GM18861 (cell line): ENCODE results near the gene MLKL.
"Not testable (repeated sequence)": the region's sequence is repeated elsewhere in the genome, so short reads cannot be mapped to it uniquely, and the experiment has no call there.

Source experiments
- ATAC-seq: cut with Tn5 transposase; IDR thresholded peaks from one replicate; pipeline ENCODE4 v1.9.1; 2021; ENCODE audit not compliant: unreplicated experiment

MLKL gene

DNA sequence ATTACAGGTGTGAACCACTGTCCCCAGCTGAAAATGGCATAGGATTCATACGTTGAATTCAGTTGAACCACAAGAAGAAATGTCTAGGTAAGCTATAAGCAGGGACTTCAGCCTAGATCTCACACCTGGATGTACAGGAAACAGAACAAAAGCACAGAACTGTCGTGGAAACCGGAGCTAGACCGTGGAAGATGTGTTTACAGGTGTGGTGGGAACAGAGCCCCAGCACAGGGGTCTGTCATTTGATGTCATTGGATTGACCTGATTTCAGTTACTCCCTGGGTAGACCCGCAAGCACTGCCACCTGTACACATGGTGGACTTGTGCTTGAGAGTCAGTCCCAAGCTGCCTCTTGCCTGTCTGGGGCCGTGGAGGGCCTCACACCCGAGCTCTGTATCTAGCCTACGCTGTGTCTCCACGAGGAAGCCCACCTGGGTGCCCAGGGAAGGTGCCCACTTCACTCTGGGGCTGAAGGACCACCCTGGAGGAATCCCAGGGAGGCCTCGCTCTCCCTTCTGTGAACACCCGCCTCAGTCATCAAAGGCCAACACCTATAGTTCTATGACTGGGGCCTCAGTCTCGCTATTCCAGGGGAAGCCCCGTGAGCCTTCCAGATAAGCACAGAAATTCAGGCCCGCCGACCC is 32.2 kb upstream of the MLKL start:
- no peak for ATAC-seq

- ATAC-seq: no peak
Observed at GRCh38 chr16:74731853-74732477, 31.3 kb upstream of the MLKL start.

- ATAC-seq: no peak
Observed at GRCh38 chr16:74729783-74730683, 29.4 kb upstream of the MLKL start.

GRCh38 chr16:74727903-74728302 is 27.2 kb upstream of the MLKL start:
- no peak for ATAC-seq

DNA sequence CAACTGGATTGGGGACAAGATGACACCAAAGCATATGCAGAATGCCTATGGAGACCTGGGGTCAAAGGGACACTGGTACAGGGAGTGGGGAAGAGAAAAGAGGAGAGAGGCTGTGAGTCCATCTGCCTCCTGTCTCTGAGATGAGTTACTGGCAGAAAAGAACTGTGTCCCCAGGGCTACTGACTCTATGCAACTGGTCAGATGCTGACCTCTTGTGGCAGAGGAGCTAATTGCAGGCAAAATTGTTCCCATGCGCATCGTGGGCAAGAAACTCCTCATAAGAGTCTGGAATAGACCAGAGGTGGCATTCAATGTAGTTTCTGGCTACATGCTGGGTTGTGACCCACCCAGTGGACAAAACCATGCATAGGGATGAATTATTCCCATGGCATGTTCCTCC is 26.1 kb upstream of the MLKL start:
- ATAC-seq: no peak

DNA sequence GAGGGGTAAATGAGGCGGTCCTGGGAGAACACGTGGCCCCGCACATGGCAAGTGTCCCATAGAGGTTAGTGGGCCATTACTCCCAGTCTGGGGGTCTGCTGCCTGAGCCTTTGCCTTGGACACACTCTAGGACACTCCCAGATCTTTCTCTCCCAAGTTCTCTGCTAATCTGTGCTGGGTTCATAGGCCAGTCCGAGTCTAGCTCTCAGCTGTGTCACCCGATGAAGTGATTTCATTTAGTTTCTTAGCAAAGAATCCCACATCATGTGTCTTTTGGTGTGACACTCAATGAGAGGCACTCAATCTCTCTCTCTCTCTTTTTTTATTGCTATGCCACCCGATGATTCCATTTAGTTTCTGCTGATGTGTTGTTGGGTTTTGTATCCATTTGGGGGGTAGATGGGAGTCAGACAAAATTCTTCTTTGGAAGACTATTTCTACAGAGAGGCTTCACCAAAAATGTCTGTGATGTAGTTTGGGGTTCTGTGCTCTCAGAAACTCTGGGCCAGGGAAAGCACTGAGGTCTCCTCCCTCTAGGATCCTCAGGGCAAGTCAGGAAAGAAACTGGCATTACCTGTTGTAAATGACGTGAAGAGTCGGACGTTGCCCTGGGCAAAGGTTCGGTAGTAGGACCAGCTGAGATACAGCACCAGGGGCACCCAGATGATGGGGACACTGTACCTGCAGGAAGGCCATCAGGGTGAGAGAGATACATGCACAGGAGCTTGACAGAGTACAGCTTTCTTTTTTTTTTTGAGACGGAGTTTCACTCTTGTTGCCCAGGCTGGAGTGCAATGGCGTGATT is 25.2 kb upstream of the MLKL start:
- no peak for ATAC-seq

DNA sequence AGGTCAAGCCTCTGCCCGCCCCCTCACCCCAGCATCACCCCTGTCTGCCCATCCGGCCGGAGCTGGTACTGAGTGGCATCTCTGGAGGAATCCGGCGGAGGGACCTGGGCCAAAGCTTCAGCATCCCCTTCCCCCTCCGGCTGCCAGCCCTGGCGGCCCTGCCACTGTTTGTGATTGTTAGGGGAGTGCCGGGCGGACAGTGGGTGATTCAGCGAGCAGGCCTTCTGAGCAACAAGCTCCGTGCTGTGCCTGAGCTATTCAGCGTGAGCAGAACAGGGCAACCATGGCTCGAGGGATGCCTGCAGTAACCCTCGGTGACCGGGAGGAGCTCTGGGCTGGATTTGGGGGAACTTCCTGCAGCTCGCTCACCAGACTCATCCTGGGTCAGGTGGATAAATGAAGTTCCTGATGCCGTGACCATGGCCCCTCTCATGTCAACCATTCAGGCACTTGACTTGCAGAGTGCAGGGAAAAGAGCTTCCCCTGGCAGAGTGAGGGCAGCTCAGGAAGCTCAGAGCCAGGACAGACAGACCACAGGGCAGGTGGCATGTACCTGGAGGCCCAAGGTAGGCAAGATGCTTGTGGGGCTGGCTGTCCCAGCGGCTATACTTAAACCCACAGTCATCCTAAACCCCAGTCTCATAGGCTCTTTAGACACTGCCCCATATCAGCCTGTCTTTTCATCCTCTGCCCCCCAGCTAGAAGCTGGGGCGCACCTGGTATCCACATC is 24.3 kb upstream of the MLKL start:
- no peak for ATAC-seq

GRCh38 chr16:74723256-74723655 is 22.6 kb upstream of the MLKL start:
- no peak for ATAC-seq

DNA sequence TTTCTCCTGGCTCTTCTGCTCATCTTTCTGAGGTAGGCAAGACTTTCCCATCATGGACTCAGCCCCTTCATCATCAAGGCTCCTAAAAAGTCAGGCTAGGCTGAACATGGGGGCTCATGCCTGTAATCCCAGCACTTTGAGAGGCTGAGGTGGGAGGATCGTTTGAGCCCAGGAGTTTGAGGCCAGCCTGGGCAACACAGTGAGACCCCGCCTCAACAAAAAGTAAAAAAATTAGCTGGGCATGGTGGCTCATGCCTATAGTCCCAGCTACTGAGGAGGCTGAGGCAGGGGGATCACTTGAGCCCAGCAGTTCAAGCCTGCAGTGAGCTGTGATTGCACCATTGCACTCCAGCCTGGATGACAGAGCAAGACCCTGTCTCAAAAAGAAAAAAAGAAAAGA is 21.5 kb upstream of the MLKL start:
- not testable (repeated sequence) for ATAC-seq

DNA sequence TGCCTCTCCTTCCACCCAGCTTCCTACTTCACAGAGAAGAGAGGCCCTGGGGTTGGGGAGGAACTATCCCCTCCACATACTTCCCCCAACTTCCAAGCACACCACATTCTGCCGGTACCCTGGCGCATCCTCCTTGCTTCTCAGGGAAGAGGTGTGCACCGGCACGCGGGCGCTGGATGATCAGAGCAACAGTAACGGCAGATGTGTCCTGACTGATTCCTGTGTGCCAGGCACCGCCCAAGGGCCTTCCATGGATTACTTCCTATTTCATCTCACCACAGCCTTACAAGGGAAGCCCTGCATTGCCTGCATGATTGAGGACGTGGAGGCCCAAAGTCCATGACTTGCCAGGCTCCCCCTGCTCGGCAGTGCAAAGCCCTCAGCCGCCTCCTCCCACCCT is 21.1 kb upstream of the MLKL start:
- no peak for ATAC-seq

GRCh38 chr16:74720579-74720978 is 19.9 kb upstream of the MLKL start:
- no peak for ATAC-seq

- ATAC-seq: no peak
Observed at GRCh38 chr16:74718741-74719610, 18.3 kb upstream of the MLKL start.

DNA sequence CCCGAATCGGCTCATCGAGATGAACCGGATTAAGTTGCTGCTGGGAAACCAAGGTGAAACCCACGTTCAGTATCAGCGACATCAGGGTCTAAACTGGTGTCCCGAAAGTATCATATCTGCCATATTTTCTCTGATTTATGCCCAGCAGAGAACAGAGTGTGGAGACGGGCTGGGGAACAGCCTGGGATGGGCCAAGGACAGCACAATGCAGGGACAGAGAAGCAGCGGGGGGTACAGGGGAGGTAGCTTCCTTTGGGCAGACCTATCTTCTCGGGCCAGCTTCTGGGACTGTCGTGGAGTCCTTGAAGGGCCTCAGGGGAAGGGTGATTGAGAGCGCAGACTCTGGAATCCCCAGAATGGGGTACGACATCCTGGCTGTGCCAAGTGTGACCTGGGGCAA is 17.5 kb upstream of the MLKL start:
- no peak for ATAC-seq

- no peak for ATAC-seq
Observed at GRCh38 chr16:74717367-74717766, 16.7 kb upstream of the MLKL start.

- ATAC-seq: no peak
Observed at GRCh38 chr16:74716355-74716754, 15.7 kb upstream of the MLKL start.

DNA sequence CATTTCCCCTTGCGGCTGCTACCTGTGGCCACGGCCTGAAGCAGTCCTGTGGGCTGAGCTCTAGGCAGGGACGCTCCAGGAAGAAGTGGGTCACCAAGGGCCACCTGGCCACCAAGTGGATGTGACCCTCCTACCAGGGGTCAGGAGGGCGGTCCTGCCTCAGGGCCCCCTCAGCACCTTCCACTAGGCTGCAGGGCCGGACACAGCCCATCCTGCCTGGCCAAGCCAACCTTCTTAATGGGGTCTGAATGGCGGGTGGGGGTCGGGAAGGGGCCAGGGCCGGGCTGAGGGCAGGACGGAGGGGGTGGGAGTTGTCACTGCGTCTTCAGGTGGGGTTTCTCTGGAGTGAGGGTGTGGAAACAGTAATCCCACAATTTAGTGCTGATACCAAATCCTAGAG is 13.2 kb upstream of the MLKL start:
- no peak for ATAC-seq

- no peak for ATAC-seq
Observed at GRCh38 chr16:74713325-74713724, 12.7 kb upstream of the MLKL start.

DNA sequence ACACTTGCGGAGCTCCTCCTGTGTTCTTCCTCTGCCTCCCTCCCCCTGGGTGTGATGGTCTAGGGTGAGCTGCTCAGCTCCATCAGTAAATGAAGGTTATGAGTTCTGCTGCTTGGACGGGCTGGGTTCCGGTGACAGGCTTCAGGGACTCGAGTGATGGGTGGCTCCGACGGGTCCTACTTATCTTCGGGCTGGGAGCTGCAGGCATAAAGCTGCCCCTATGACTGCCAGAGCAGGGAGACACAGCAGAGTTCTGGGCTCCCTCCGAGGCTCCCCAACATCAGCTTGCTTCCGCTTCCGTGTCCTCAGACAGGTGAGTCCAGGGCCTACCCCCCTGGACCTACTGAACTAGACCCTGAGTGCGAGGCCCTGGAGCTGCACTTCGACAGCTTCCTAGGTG is 11.3 kb upstream of the MLKL start:
- no peak for ATAC-seq

- ATAC-seq: no peak
Observed at GRCh38 chr16:74710401-74710800, 9.7 kb upstream of the MLKL start.

GRCh38 chr16:74709441-74709877 is 8.8 kb upstream of the MLKL start:
- ATAC-seq: peak; percentile 64
